K562 (cell line): ENCODE data around the gene OR5K1. TPM values are rescaled to one million over a fixed set of nuclear protein-coding genes. Genes with fewer than 3 reads are reported as not detected.
A peak's percentile ranks its signal among the peaks of the same experiment; 100 is the strongest.

Experiments used
- ATAC-seq: fragments of 200-7000 bp; cut with Tn5 transposase; 3 replicates; pipeline ENCODE4 v1.9.1; 2020; ENCODE audit warnings: moderate library complexity
- BruUV-seq: library from RNA; stranded (reverse); fragments of 400-500 nt; replicated peaks from 2 replicates; lab custom pipeline; 2021; lab: Mats Ljungman, UMichigan
- CTCF ChIA-PET: fragments of 300-600 bp; formaldehyde crosslinking; extraction: SDS; loops from one replicate; lab custom pipeline; 2021; ENCODE audit warnings: low intra/inter-chr PET ratio; lab: Yijun Ruan, JAX
- POLR2A ChIA-PET: fragments of 300-600, 350-650 bp; sonication (Branson Sonifier 250); formaldehyde crosslinking; extraction: SDS; loops from one replicate; lab custom pipeline; 2021; ENCODE audit warnings: antibody characterized with exemption, inconsistent platforms; lab: Yijun Ruan, JAX
- DNase-seq, 4 experiments: peaks; one replicate each; pipeline versions ENCODE4 v3.0.0 to v3.0.0-alpha.2; 2011 to 2018; ENCODE audit warnings: low spot score in 3 of 4, mixed read lengths in 3 of 4; ENCODE audit errors: extremely low read depth in 1 of 4
- FAIRE-seq: peaks from 2 replicates; lab custom pipeline; 2011; peaks lifted over from hg19 to GRCh38; lab: Jason Lieb, UNC
- H2AFZ ChIP-seq: 2 replicates; pipeline ENCODE4 v1.6.0; 2011; ENCODE audit warnings: low read depth, low read length, control low read depth, inconsistent platforms
- H3K27ac ChIP-seq: fragments of 200-600 bp; 3 replicates; pipeline ENCODE4 v1.8.0; 2011; ENCODE audit warnings: low read depth, mild to moderate bottlenecking, control low read depth, inconsistent platforms, low read length, moderate library complexity, mixed read lengths; ENCODE audit errors: extremely low read depth
- H3K27me3 ChIP-seq, 2 experiments: fragments of 300-600 bp in 1 of 2; 2 replicates in 1 of 2; 3 replicates in 1 of 2; pipeline versions ENCODE4 v1.6.0 to v1.8.0; 2011; ENCODE audit warnings: inconsistent platforms in 2 of 2, low read length in 2 of 2, mild to moderate bottlenecking in 1 of 2, mixed read lengths in 1 of 2, moderate library complexity in 1 of 2; ENCODE audit not compliant: control insufficient read depth in 2 of 2, insufficient read depth in 2 of 2
- H3K36me3 ChIP-seq: fragments of 300-600 bp; 3 replicates; pipeline ENCODE4 v1.8.0; 2011; ENCODE audit warnings: mild to moderate bottlenecking, low read length, inconsistent platforms; ENCODE audit not compliant: control insufficient read depth, insufficient read depth
- H3K4me1 ChIP-seq, 2 experiments: fragments of 200-600 bp in 1 of 2; replicated peaks in 1 of 2; 2 replicates in 1 of 2; 3 replicates in 1 of 2; pipeline versions ENCODE4 v1.5.1 to v1.8.0; 2011; ENCODE audit warnings: inconsistent platforms in 2 of 2, low read length in 2 of 2, mild to moderate bottlenecking in 1 of 2, mixed read lengths in 1 of 2, moderate library complexity in 1 of 2; ENCODE audit not compliant: control insufficient read depth in 2 of 2, insufficient read depth in 2 of 2
- H3K4me2 ChIP-seq: 2 replicates; pipeline ENCODE4 v1.6.1; 2011; ENCODE audit warnings: low read length, control low read depth, inconsistent platforms, mixed read lengths; ENCODE audit not compliant: insufficient read depth
- H3K4me3 ChIP-seq: fragments of 200-600 bp; sonication (generic), shearing (Covaris generic); 2 replicates; pipeline ENCODE4 v1.5.1; 2016; ENCODE audit warnings: control low read depth, inconsistent platforms
- H3K79me2 ChIP-seq: fragments of 200-600 bp; 3 replicates; pipeline ENCODE4 v1.8.0; 2011; ENCODE audit warnings: low read length, inconsistent platforms; ENCODE audit not compliant: control insufficient read depth, insufficient read depth
- H3K9ac ChIP-seq, 2 experiments: 2 replicates each; pipeline versions ENCODE4 v1.6.0 to v1.6.1; 2011; ENCODE audit warnings: low read depth in 2 of 2, low read length in 2 of 2, control low read depth in 1 of 2, inconsistent platforms in 1 of 2, mild to moderate bottlenecking in 1 of 2, mixed read lengths in 1 of 2; ENCODE audit not compliant: insufficient read depth in 1 of 2
- H3K9me1 ChIP-seq: one replicate; pipeline ENCODE4 v1.6.0; 2011; ENCODE audit warnings: inconsistent platforms, mild to moderate bottlenecking, low read length, moderate library complexity; ENCODE audit not compliant: control insufficient read depth, insufficient read depth
- H3K9me3 ChIP-seq: replicated peaks from 2 replicates; pipeline ENCODE4 v1.5.1; 2011; ENCODE audit warnings: low read depth, low read length, inconsistent platforms; ENCODE audit not compliant: control insufficient read depth, insufficient read depth
- H4K20me1 ChIP-seq: replicated peaks from 2 replicates; pipeline ENCODE4 v1.6.1; 2011; ENCODE audit warnings: low read length, inconsistent platforms, mixed read lengths; ENCODE audit not compliant: control insufficient read depth, insufficient read depth
- CEBPB ChIP-seq: fragments of 450-650 bp; IDR thresholded peaks from 2 replicates; pipeline ENCODE4 v1.6.1; 2016; ENCODE audit warnings: missing genetic modification characterization, missing compliant biosample characterization
- DMBX1 ChIP-seq: fragments of 250-450 bp; sonication (Bioruptor Pico); IDR thresholded peaks from 2 replicates; pipeline ENCODE4 v1.8.0; 2022; ENCODE audit warnings: inconsistent platforms, mild to moderate bottlenecking, moderate library complexity, borderline replicate concordance
- FOXJ3 ChIP-seq: sonication (generic); formaldehyde crosslinking; IDR thresholded peaks from 2 replicates; pipeline ENCODE4 v1.4.0; 2020; ENCODE audit warnings: mild to moderate bottlenecking, missing genetic modification reagents
- GTF2B ChIP-seq: IDR thresholded peaks from 2 replicates; pipeline ENCODE4 v1.6.1; 2011; ENCODE audit not compliant: insufficient read length; ENCODE audit errors: extremely low read depth
- HBP1 ChIP-seq: fragments of 450-650 bp; formaldehyde crosslinking; IDR thresholded peaks from 2 replicates; pipeline ENCODE4 v1.4.0; 2022; ENCODE audit warnings: missing genetic modification characterization
- KHSRP ChIP-seq: fragments of 450-650 bp; IDR thresholded peaks from 2 replicates; pipeline ENCODE4 v1.6.1; 2017
- NFIC ChIP-seq: fragments of 450-650 bp; IDR thresholded peaks from 2 replicates; pipeline ENCODE4 v1.6.1; 2017; ENCODE audit warnings: mild to moderate bottlenecking, inconsistent platforms
- SOX6 ChIP-seq: fragments of 450-650 bp; IDR thresholded peaks from 2 replicates; pipeline ENCODE4 v1.6.1; 2014; ENCODE audit warnings: mild to moderate bottlenecking
- TOE1 ChIP-seq, 2 experiments: fragments of 450-650 bp in 1 of 2; sonication (generic) in 1 of 2; formaldehyde crosslinking in 1 of 2; IDR thresholded peaks; 2 replicates each; pipeline versions ENCODE4 v1.7.1 to v1.8.0; 2016 to 2022; ENCODE audit warnings: borderline replicate concordance in 2 of 2, mild to moderate bottlenecking in 2 of 2, antibody characterized with exemption in 1 of 2, inconsistent platforms in 1 of 2, low read depth in 1 of 2, missing genetic modification reagents in 1 of 2, moderate library complexity in 1 of 2
- WGBS: fragments of 100-300 bp; shearing (Covaris generic); methylation state at CpG from one replicate; pipeline ENCODE4 v1.1.6; 2016; ENCODE audit warnings: low coverage, mixed read lengths; ENCODE audit not compliant: insufficient coverage; ENCODE audit errors: missing lambda C conversion rate; 5-methylcytosine and 5-hydroxymethylcytosine counted together
- in situ Hi-C: fragments of 300-500 bp; cut with MboI; formaldehyde crosslinking; loops from 4 replicates; pipeline ENCODE4 v1.15.0; 2018; ENCODE audit warnings: inconsistent platforms, mixed read lengths
- intact Hi-C: fragments of 100-400 bp; cut with micrococcal nuclease; formaldehyde crosslinking; loops from 2 replicates; pipeline ENCODE4 v1.14.2; 2022
- polyA plus RNA-seq, 8 experiments: library from polyadenylated mRNA; depleted of rRNA in 4 of 8; stranded (reverse) in 5 of 8; unstranded in 3 of 8; fragments of >200 nt; fragmentation: Nextera tagmentation in 2 of 8; fragmentation: Illumina TruSeq in 1 of 8; extraction: Ambion mirVana in 2 of 8; extraction: Trizol in 1 of 8; gene quantifications; 2 replicates each; pipeline versions ENCODE4 v1.2.1 to v1.2.3, GENCODE V29; 2011 to 2014; ENCODE audit warnings: inconsistent platforms in 1 of 8, missing spikeins in 1 of 8
- total RNA-seq, 7 experiments: library from RNA; depleted of rRNA in 6 of 7; stranded (reverse); fragments of >200 nt in 6 of 7; fragmentation: Illumina TruSeq in 2 of 7; extraction: Trizol in 2 of 7; gene quantifications; 2 replicates each; pipeline versions ENCODE4 v1.2.1 to v1.2.3, GENCODE V29; 2011 to 2021; ENCODE audit warnings: low replicate concordance in 1 of 7

Gene OR5K1
- total and polyA plus RNA-seq, 9 of the 15 experiments (the other 6 are each of a cell fraction or from before 2014, with no cell fraction given): not detected

- Histone ChIP-seq H3K27ac (no peak overlapping the region), H3K4me1 (no peaks in the 10 kb centered on the region; a peak in 1 of 5 replicates), H3K9ac (no peak overlapping the region), H3K4me2 (no peak overlapping the region), H2AFZ (no peak overlapping the region), H3K36me3 (peaks cover 17% of the 10 kb centered on the region; the same call in 2 of the 3 replicates), H3K9me1 (no peaks in the 10 kb centered on the region), H4K20me1 (no peaks in the 10 kb centered on the region), H3K4me3 (no peak overlapping the region), H3K79me2 (no peaks in the 10 kb centered on the region), H3K9me3 (no peaks in the 10 kb centered on the region), H3K27me3 (no peaks in the 10 kb centered on the region)
- 82% methylated on average over 4 of the region's 4 CpGs for WGBS
- DNase-seq: no peak
- in situ Hi-C loops: no loop called here
- no TSS peak for BruUV-seq
- ChIA-PET CTCF (no interaction called here), POLR2A (interaction anchor here (1.0 kb wide), 1 partner anchor 81 kb away, joined by 6 read pairs; no protein-coding TSS in a partner anchor)
- intact Hi-C loops: no loop called here
- FAIRE-seq: no peak
- TF ChIP-seq FOXJ3 (CRISPR knock-in tag): no peak
- no peak for TF ChIP-seq SOX6
- TF ChIP-seq NFIC: no peak
- no peak for TF ChIP-seq TOE1 (IDR thresholded peaks at IDR 0.05; ENCODE audit: borderline replicate concordance)
- no peak for TF ChIP-seq TOE1 (CRISPR knock-in tag; IDR thresholded peaks at IDR 0.05; ENCODE audit: borderline replicate concordance, low read depth)
- ATAC-seq: no peak
These were observed 49.6 kb downstream of the OR5K1 start for GRCh38 chr3:98512576-98512975.

GRCh38 chr3:98513091-98513511 lies 50.1 kb downstream of the OR5K1 start:
- 56% methylated on average over 3 of the region's 4 CpGs for WGBS
- CTCF ChIA-PET: no interaction called here
- DNase-seq (no peak), FAIRE-seq (no peak), ATAC-seq (no peak)
- Histone ChIP-seq H3K4me3 (no peak overlapping the region), H3K27ac (no peak overlapping the region), H4K20me1 (no peaks in the 10 kb centered on the region), H3K79me2 (no peaks in the 10 kb centered on the region), H3K9me3 (no peaks in the 10 kb centered on the region), H2AFZ (no peak overlapping the region), H3K4me1 (no peaks in the 10 kb centered on the region; a peak in 1 of 5 replicates), H3K36me3 (peaks cover 22% of the 10 kb centered on the region; the same call in 2 of the 3 replicates), H3K4me2 (no peak overlapping the region), H3K27me3 (no peaks in the 10 kb centered on the region), H3K9ac (no peak overlapping the region), H3K9me1 (no peaks in the 10 kb centered on the region)
- POLR2A ChIA-PET: no interaction called here
- in situ Hi-C loops: no loop called here
- no peak for TF ChIP-seq DMBX1
- 0 out of 2 replicates have a peak, but pooled peaks have one; percentile 13 for TF ChIP-seq CEBPB (tag)
- no peak for TF ChIP-seq HBP1 (CRISPR knock-in tag)
- TF ChIP-seq KHSRP: no peak
- no peak for TF ChIP-seq GTF2B
- no TSS peak for BruUV-seq
- intact Hi-C loops: no loop called here
